ENCODE data around the gene VSIG8.

VSIG8 gene

GRCh38 chr1:159855709-159856108, 6.7 kb downstream of the VSIG8 start:
- no peak for DNase-seq

GRCh38 chr1:159854693-159855192, 7.7 kb downstream of the VSIG8 start:
- peak; percentile 58 to 63 for DNase-seq

GRCh38 chr1:159854116-159854692, 8.3 kb downstream of the VSIG8 start:
- no peak for DNase-seq

- no peak for DNase-seq
Observed at GRCh38 chr1:159853417-159854115, 8.9 kb downstream of the VSIG8 start.

- peak in 1 of 2 donors; percentile 24 for DNase-seq
Observed at GRCh38 chr1:159851407-159851806, 11.1 kb downstream of the VSIG8 start.

- DNase-seq: peak; percentile 71 to 79
Observed at GRCh38 chr1:159849626-159850366, 12.7 kb downstream of the VSIG8 start.

- DNase-seq: peak; percentile 38 to 63
Observed at GRCh38 chr1:159848326-159848725, 14.1 kb downstream of the VSIG8 start.

GRCh38 chr1:159847231-159847630, 15.2 kb downstream of the VSIG8 start:
- no peak for DNase-seq

- no peak for DNase-seq
Observed at GRCh38 chr1:159845751-159846629, 16.5 kb downstream of the VSIG8 start.

- DNase-seq: no peak
Observed at GRCh38 chr1:159843459-159843858, 19.0 kb downstream of the VSIG8 start.

- DNase-seq: no peak
Observed at GRCh38 chr1:159841749-159842148, 20.7 kb downstream of the VSIG8 start.

GRCh38 chr1:159839116-159839849, 23.2 kb downstream of the VSIG8 start:
- no peak for DNase-seq

- no peak for DNase-seq
Observed at GRCh38 chr1:159838715-159839114, 23.7 kb downstream of the VSIG8 start.

- DNase-seq: no peak
Observed at GRCh38 chr1:159835862-159836525, 26.5 kb downstream of the VSIG8 start.

GRCh38 chr1:159835356-159835755, 27.1 kb downstream of the VSIG8 start:
- no peak for DNase-seq

GRCh38 chr1:159832309-159832708, 30.1 kb downstream of the VSIG8 start:
- DNase-seq: no peak

- no peak for DNase-seq
Observed at GRCh38 chr1:159831412-159832141, 30.9 kb downstream of the VSIG8 start.

- peak; percentile 64 to 70 for DNase-seq
Observed at GRCh38 chr1:159830722-159831121, 31.7 kb downstream of the VSIG8 start.

GRCh38 chr1:159829822-159830465, 32.5 kb downstream of the VSIG8 start:
- no peak for DNase-seq

GRCh38 chr1:159829273-159829634, 33.2 kb downstream of the VSIG8 start:
- DNase-seq: peak; percentile 81 to 82
